H1 (cell line): ENCODE measurements around the gene COX7A1. TPM values are rescaled to one million over a fixed set of nuclear protein-coding genes. Genes with fewer than 3 reads are reported as not detected.

ENCODE experiments used
- CTCF ChIA-PET: fragments of 300-600 bp; sonication (Branson Sonifier 250); formaldehyde crosslinking; loops from one replicate; lab custom pipeline; 2021; ENCODE audit not compliant: partially characterized antibody; lab: Charles Lee
- POLR2A ChIA-PET: fragments of 300-600 bp; sonication (Branson Sonifier 250); formaldehyde crosslinking; loops from one replicate; lab custom pipeline; 2021; ENCODE audit warnings: inconsistent platforms; ENCODE audit not compliant: partially characterized antibody; lab: Charles Lee
- DNase-seq, 2 experiments: peaks; one replicate each; pipeline versions ENCODE4 v3.0.0 to v3.0.0-alpha.2; 2010 to 2022; ENCODE audit warnings: low spot score in 2 of 2, low read depth in 1 of 2, mixed read lengths in 1 of 2
- FAIRE-seq: peaks from 2 replicates; lab custom pipeline; 2011; peaks lifted over from hg19 to GRCh38; lab: Jason Lieb, UNC
- H2AFZ ChIP-seq: 2 replicates; pipeline ENCODE4 v1.8.1; 2012; ENCODE audit warnings: low read length, inconsistent platforms
- H2AK5ac ChIP-seq: 2 replicates; pipeline ENCODE4 v1.6.1; 2013; ENCODE audit warnings: low read depth, low read length
- H2BK120ac ChIP-seq: replicated peaks from 2 replicates; pipeline ENCODE3; 2013; ENCODE audit warnings: low read depth, low read length, inconsistent platforms
- H2BK12ac ChIP-seq: 2 replicates; pipeline ENCODE4 v1.6.1; 2013; ENCODE audit warnings: low read depth, low read length
- H2BK15ac ChIP-seq: 2 replicates; pipeline ENCODE4 v1.6.1; 2013; ENCODE audit warnings: low read length
- H2BK20ac ChIP-seq: 2 replicates; pipeline ENCODE4 v1.6.1; 2013; ENCODE audit warnings: low read length
- H2BK5ac ChIP-seq: 2 replicates; pipeline ENCODE4 v1.6.1; 2013; ENCODE audit warnings: low read depth, low read length
- H3K14ac ChIP-seq: 2 replicates; pipeline ENCODE4 v1.6.1; 2013; ENCODE audit warnings: inconsistent platforms; ENCODE audit not compliant: insufficient read length
- H3K18ac ChIP-seq: 2 replicates; pipeline ENCODE4 v1.6.1; 2013; ENCODE audit warnings: low read length; ENCODE audit errors: extremely low read depth
- H3K23ac ChIP-seq: 2 replicates; pipeline ENCODE4 v1.6.1; 2013; ENCODE audit warnings: inconsistent platforms; ENCODE audit not compliant: insufficient read length
- H3K23me2 ChIP-seq: 2 replicates; pipeline ENCODE4 v1.6.1; 2013; ENCODE audit warnings: low read depth, low read length
- H3K27ac ChIP-seq: 2 replicates; pipeline ENCODE4 v1.6.1; 2011; ENCODE audit warnings: low read depth, low read length, inconsistent platforms
- H3K27me3 ChIP-seq, 4 experiments: replicated peaks in 1 of 4; 1 replicate in 1 of 4; 2 replicates in 3 of 4; pipeline versions ENCODE4 v1.6.1 to v1.8.1; 2011 to 2013; ENCODE audit warnings: low read length in 3 of 4, mild to moderate bottlenecking in 3 of 4, inconsistent platforms in 2 of 4, mixed read lengths in 2 of 4, moderate library complexity in 1 of 4; ENCODE audit not compliant: control insufficient read depth in 3 of 4, insufficient read depth in 3 of 4; ENCODE audit errors: extremely low read depth in 1 of 4
- H3K36me3 ChIP-seq, 4 experiments: 2 replicates each; pipeline versions ENCODE4 v1.6.1 to v1.8.1; 2011 to 2013; ENCODE audit warnings: mild to moderate bottlenecking in 4 of 4, low read length in 3 of 4, moderate library complexity in 2 of 4, control low read depth in 1 of 4, inconsistent platforms in 1 of 4; ENCODE audit not compliant: insufficient read depth in 4 of 4, control insufficient read depth in 2 of 4
- H3K4ac ChIP-seq: replicated peaks from 2 replicates; pipeline ENCODE3; 2013; ENCODE audit warnings: low read length, low read depth, mixed read lengths, inconsistent platforms; ENCODE audit not compliant: insufficient read length
- H3K4me1 ChIP-seq, 4 experiments: replicated peaks in 1 of 4; 1 replicate in 1 of 4; 2 replicates in 3 of 4; pipeline versions ENCODE4 v1.6.1 to v1.8.1; 2011 to 2013; ENCODE audit warnings: low read length in 3 of 4, inconsistent platforms in 2 of 4, mixed read lengths in 1 of 4; ENCODE audit not compliant: insufficient read depth in 4 of 4, control insufficient read depth in 3 of 4
- H3K4me2 ChIP-seq, 2 experiments: 2 replicates each; pipeline versions ENCODE4 v1.6.1 to v1.8.1; 2011 to 2013; ENCODE audit warnings: low read depth in 2 of 2, low read length in 2 of 2, control low read depth in 1 of 2, inconsistent platforms in 1 of 2, mild to moderate bottlenecking in 1 of 2; ENCODE audit not compliant: insufficient read depth in 1 of 2
- H3K4me3 ChIP-seq, 4 experiments: fragments of 200-600, 300-600 bp in 1 of 4; sonication (generic), shearing (Covaris generic), sonication (Bioruptor Twin) in 1 of 4; 2 replicates each; pipeline versions ENCODE4 v1.5.1 to v1.8.1; 2011 to 2016; ENCODE audit warnings: low read length in 4 of 4, low read depth in 3 of 4, control low read depth in 2 of 4, inconsistent platforms in 2 of 4, mild to moderate bottlenecking in 2 of 4, mixed read lengths in 1 of 4, moderate library complexity in 1 of 4; ENCODE audit not compliant: insufficient read depth in 2 of 4; ENCODE audit errors: extremely low read depth in 1 of 4
- H3K56ac ChIP-seq: replicated peaks from 2 replicates; pipeline ENCODE3; 2013; ENCODE audit warnings: low read depth, mild to moderate bottlenecking, mixed read lengths, low read length, inconsistent platforms; ENCODE audit not compliant: insufficient read length
- H3K79me1 ChIP-seq: 2 replicates; pipeline ENCODE4 v1.6.1; 2013; ENCODE audit warnings: low read depth, low read length, control low read depth
- H3K79me2 ChIP-seq, 2 experiments: 2 replicates each; pipeline versions ENCODE4 v1.6.1 to v1.8.1; 2012 to 2013; ENCODE audit warnings: low read length in 2 of 2, mild to moderate bottlenecking in 2 of 2, inconsistent platforms in 1 of 2; ENCODE audit not compliant: insufficient read depth in 2 of 2, control insufficient read depth in 1 of 2
- H3K9ac ChIP-seq, 4 experiments: replicated peaks in 1 of 4; 1 replicate in 1 of 4; 2 replicates in 3 of 4; pipeline versions ENCODE4 v1.6.1 to v1.8.1; 2011 to 2013; ENCODE audit warnings: low read depth in 3 of 4, low read length in 3 of 4, control low read depth in 2 of 4, mild to moderate bottlenecking in 2 of 4, moderate library complexity in 2 of 4, inconsistent platforms in 1 of 4; ENCODE audit errors: extremely low read depth in 1 of 4
- H3K9me3 ChIP-seq, 2 experiments: 2 replicates each; pipeline versions ENCODE4 v1.6.1 to v1.8.1; 2012 to 2013; ENCODE audit warnings: mild to moderate bottlenecking in 2 of 2, moderate library complexity in 2 of 2, control low read depth in 1 of 2, inconsistent platforms in 1 of 2, low read depth in 1 of 2, low read length in 1 of 2, mixed read lengths in 1 of 2; ENCODE audit not compliant: insufficient read depth in 2 of 2
- H4K20me1 ChIP-seq, 2 experiments: replicated peaks in 1 of 2; 2 replicates each; pipeline versions ENCODE3 to v1.8.1; 2011 to 2013; ENCODE audit warnings: inconsistent platforms in 2 of 2, low read length in 2 of 2, mild to moderate bottlenecking in 1 of 2; ENCODE audit not compliant: insufficient read depth in 2 of 2, control insufficient read depth in 1 of 2
- H4K5ac ChIP-seq: 2 replicates; pipeline ENCODE4 v1.6.1; 2013; ENCODE audit warnings: low read length, low read depth, mixed read lengths, inconsistent platforms; ENCODE audit not compliant: insufficient read length
- H4K8ac ChIP-seq: 2 replicates; pipeline ENCODE4 v1.8.0; 2013; ENCODE audit warnings: mild to moderate bottlenecking, moderate library complexity, low read length, inconsistent platforms; ENCODE audit not compliant: insufficient read depth; ENCODE audit errors: extremely low read depth
- H4K91ac ChIP-seq: replicated peaks from 2 replicates; pipeline ENCODE3; 2013; ENCODE audit warnings: low read length, mixed read lengths, inconsistent platforms; ENCODE audit not compliant: insufficient read length
- BRCA1 ChIP-seq: IDR thresholded peaks from 2 replicates; pipeline ENCODE4 v1.6.1; 2012; ENCODE audit warnings: low read depth, low read length, improper control_type of control experiment
- CHD2 ChIP-seq: IDR thresholded peaks from 2 replicates; pipeline ENCODE4 v1.6.1; 2012; ENCODE audit warnings: low read length, improper control_type of control experiment
- CREB1 ChIP-seq: IDR thresholded peaks from 2 replicates; pipeline ENCODE4 v1.6.1; 2012; ENCODE audit warnings: inconsistent platforms
- FOSL1 ChIP-seq: IDR thresholded peaks from 2 replicates; pipeline ENCODE4 v1.6.1; 2011; ENCODE audit warnings: mild to moderate bottlenecking, low read depth, low read length, moderate library complexity; ENCODE audit not compliant: insufficient read depth
- KDM1A ChIP-seq: fragments of 200-600, 300-600 bp; sonication (generic); IDR thresholded peaks from 2 replicates; pipeline ENCODE4 v1.7.1; 2016; ENCODE audit warnings: mild to moderate bottlenecking, low read length, borderline replicate concordance
- POU5F1 ChIP-seq: IDR thresholded peaks from 2 replicates; pipeline ENCODE4 v1.6.1; 2011; ENCODE audit warnings: low read depth, mild to moderate bottlenecking, low read length, moderate library complexity
- RNF2 ChIP-seq: fragments of 200-900, 300-1000 bp; sonication (generic); IDR thresholded peaks from 2 replicates; pipeline ENCODE4 v1.7.1; 2016; ENCODE audit warnings: borderline replicate concordance, low read depth, mild to moderate bottlenecking, antibody characterized with exemption, low read length; ENCODE audit not compliant: poor library complexity, severe bottlenecking; ENCODE audit errors: missing control alignments
- SIN3A ChIP-seq, 2 experiments: IDR thresholded peaks in 1 of 2; conservative IDR thresholded peaks in 1 of 2; 2 replicates each; pipeline ENCODE4 v1.6.1; 2011 to 2012; ENCODE audit warnings: low read length in 2 of 2, improper control_type of control experiment in 1 of 2, low read depth in 1 of 2, mild to moderate bottlenecking in 1 of 2
- SP1 ChIP-seq: IDR thresholded peaks from 2 replicates; pipeline ENCODE4 v1.6.1; 2011; ENCODE audit warnings: low read depth, low read length
- TAF7 ChIP-seq: optimal IDR thresholded peaks from 2 replicates; pipeline ENCODE3; 2011; ENCODE audit warnings: low read depth, mild to moderate bottlenecking, inconsistent platforms, low read length, moderate library complexity, borderline replicate concordance
- WGBS, 2 experiments: shearing (Covaris generic) in 1 of 2; methylation state at CpG; one replicate each; pipeline versions ENCODE4 v1.1.6 to v1.1.7; 2013 to 2015; ENCODE audit warnings: low lambda C conversion rate in 2 of 2, mixed read lengths in 2 of 2, inconsistent platforms in 1 of 2, low coverage in 1 of 2, missing lambda C conversion rate in 1 of 2; ENCODE audit not compliant: insufficient replicate concordance in 2 of 2, insufficient coverage in 1 of 2, insufficient read length in 1 of 2; ENCODE audit errors: extremely low coverage in 1 of 2, missing lambda C conversion rate in 1 of 2; 5-methylcytosine and 5-hydroxymethylcytosine counted together
- polyA plus RNA-seq, 7 experiments: library from polyadenylated mRNA; depleted of rRNA in 3 of 7; stranded (reverse) in 5 of 7; unstranded in 2 of 7; fragments of >200 nt in 5 of 7; fragments of 200-250 nt in 2 of 7; gene quantifications; 1 replicate in 5 of 7; 2 replicates in 1 of 7; 4 replicates in 1 of 7; pipeline versions ENCODE4 v1.2.1 to v1.2.3, GENCODE V29; 2011 to 2013; ENCODE audit warnings: missing spikeins in 2 of 7, mixed read lengths in 2 of 7
- total RNA-seq: library from RNA; stranded (reverse); fragmentation: NEBNext Ultra II Directional; extraction: Animal tissue kit (Norgen Biotek cat#: 25700); gene quantifications from 2 replicates; pipeline ENCODE4 v1.2.1, GENCODE V29; 2021
- TF ChIP-seq, protein P1 (sequence below): IDR thresholded peaks from 2 replicates; pipeline ENCODE4 v1.6.1; 2011; ENCODE audit warnings: low read depth, mild to moderate bottlenecking, low read length; ENCODE audit not compliant: insufficient read depth

COX7A1 gene
- total and polyA plus RNA-seq, 2 of the 8 experiments (the other 6 are each of a cell fraction or from before 2014, with no cell fraction given): 0.60 TPM

DNA sequence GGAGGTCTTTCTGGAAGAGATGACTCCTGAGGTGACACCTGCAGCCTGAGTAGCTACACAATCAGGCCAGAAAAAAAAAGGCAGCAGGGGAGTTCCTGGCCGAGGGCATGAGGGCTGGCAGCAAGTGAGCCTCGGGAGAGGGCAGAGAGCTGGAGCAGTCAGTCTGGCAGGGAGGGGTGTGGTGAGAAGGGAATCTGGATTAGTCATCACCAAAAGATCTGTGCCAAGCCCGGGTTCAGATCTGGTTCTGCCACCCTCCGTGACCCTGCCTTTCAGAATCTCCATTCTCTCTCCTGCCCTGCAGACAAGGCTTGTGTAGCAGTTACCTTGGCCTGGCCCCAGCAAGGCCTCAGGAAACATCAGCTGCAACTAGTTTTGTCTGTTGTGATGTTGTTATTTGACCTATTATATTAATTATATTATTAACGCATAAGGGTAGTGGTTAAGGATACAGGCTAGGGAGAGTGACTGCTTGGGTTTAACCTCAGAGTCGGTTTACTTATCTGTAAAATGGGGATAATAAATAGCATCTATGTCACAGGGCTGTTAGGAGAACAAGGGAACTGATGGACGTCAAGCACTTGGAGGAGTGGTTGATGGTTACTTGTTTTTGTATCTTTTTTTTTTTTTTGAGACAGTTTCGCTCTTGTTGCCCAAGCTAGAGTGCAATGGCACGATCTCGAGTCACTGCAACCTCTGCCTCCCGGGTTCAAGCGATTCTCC, 15.1 kb downstream of the COX7A1 start:
- H2BK15ac ChIP-seq: 0 out of 2 replicates have a peak overlapping the region, but pooled peaks have one; percentile 46
- no peak overlapping the region for H2BK120ac ChIP-seq
- POLR2A ChIA-PET: interaction anchor here (0.7 to 2.2 kb wide), 7 partner anchors 9 to 78 kb away, joined by 3 to 12 read pairs (median 4); partner anchors contain the start of genes ZNF146 and ZNF565
- H3K56ac ChIP-seq: no peak overlapping the region
- no peak overlapping the region for H2AK5ac ChIP-seq
- H3K4me2 ChIP-seq: no peak overlapping the region
- H3K4me3 ChIP-seq: no peak overlapping the region
- H2AFZ ChIP-seq: no peak overlapping the region
- no peak overlapping the region for H3K14ac ChIP-seq
- H3K27ac ChIP-seq: no peak overlapping the region
- DNase-seq (no peak), FAIRE-seq (no peak)
- no peak overlapping the region for H2BK20ac ChIP-seq
- H3K79me2 ChIP-seq: peaks cover 0 to 12% of the 10 kb centered on the region in 2 experiments; a peak in 1 of 4 replicates
- 86% methylated on average over 12 of the region's 12 CpGs; no CpG with 5 or more reads in 1 of the 2 experiments for WGBS, 2 experiments
- H3K27me3 ChIP-seq: no peaks in the 10 kb centered on the region
- CTCF ChIA-PET: interaction anchor here (0.9 to 2.7 kb wide), 3 partner anchors 9 to 33 kb away, joined by 3 to 18 read pairs (median 5); no protein-coding TSS in a partner anchor
- peaks cover 0 to under 1% (median 0%) of the 10 kb centered on the region in 4 experiments; a peak in 1 of 8 replicates for H3K36me3 ChIP-seq
- no peak overlapping the region for H3K23ac ChIP-seq
- H3K4ac ChIP-seq: no peak overlapping the region
- H2BK12ac ChIP-seq: no peak overlapping the region
- no peak overlapping the region for H3K9ac ChIP-seq
- no peak overlapping the region for H3K18ac ChIP-seq
- H2BK5ac ChIP-seq: no peak overlapping the region
- H4K91ac ChIP-seq: no peak overlapping the region
- H4K8ac ChIP-seq: no peak overlapping the region
- no peak overlapping the region for H4K5ac ChIP-seq
- peaks cover 0 to 6% (median 5%) of the 10 kb centered on the region in 4 experiments; a peak in 3 of 7 replicates for H3K4me1 ChIP-seq
- H3K79me1 ChIP-seq: peaks cover 3% of the 10 kb centered on the region
- H3K23me2 ChIP-seq: peaks cover 13% of the 10 kb centered on the region; the same call in 1 of the 2 replicates
- H3K9me3 ChIP-seq: no peaks in the 10 kb centered on the region
- H4K20me1 ChIP-seq: peaks cover 0 to 2% of the 10 kb centered on the region in 2 experiments
- no peak for TF ChIP-seq SIN3A (conservative IDR thresholded peaks at IDR 0.05 in 1 of 2, IDR thresholded peaks at IDR 0.05 in 1 of 2; ENCODE audit: low read depth in 1 of 2, low read length in 2 of 2)
- no peak for TF ChIP-seq RNF2
- no peak for TF ChIP-seq FOSL1
- no peak for TF ChIP-seq CREB1
- TF ChIP-seq KDM1A: no peak
- TF ChIP-seq TAF7: no peak
- TF ChIP-seq, protein P1, sequence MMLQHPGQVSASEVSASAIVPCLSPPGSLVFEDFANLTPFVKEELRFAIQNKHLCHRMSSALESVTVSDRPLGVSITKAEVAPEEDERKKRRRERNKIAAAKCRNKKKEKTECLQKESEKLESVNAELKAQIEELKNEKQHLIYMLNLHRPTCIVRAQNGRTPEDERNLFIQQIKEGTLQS: no peak
- TF ChIP-seq CHD2: no peak
- TF ChIP-seq BRCA1: no peak
- TF ChIP-seq SP1: no peak
- no peak for TF ChIP-seq POU5F1
